GM18870 (cell line): ENCODE measurements around the gene MVB12B.

ENCODE experiments used
- ATAC-seq: cut with Tn5 transposase; IDR thresholded peaks from one replicate; pipeline ENCODE4 v1.9.1; 2021; ENCODE audit warnings: moderate library complexity; ENCODE audit not compliant: unreplicated experiment

Gene MVB12B

GRCh38 chr9:126302730-126303129 is 23.9 kb upstream of the MVB12B start:
- ATAC-seq, result no peak

GRCh38 chr9:126303488-126303887 is 23.1 kb upstream of the MVB12B start:
- ATAC-seq, result no peak

DNA sequence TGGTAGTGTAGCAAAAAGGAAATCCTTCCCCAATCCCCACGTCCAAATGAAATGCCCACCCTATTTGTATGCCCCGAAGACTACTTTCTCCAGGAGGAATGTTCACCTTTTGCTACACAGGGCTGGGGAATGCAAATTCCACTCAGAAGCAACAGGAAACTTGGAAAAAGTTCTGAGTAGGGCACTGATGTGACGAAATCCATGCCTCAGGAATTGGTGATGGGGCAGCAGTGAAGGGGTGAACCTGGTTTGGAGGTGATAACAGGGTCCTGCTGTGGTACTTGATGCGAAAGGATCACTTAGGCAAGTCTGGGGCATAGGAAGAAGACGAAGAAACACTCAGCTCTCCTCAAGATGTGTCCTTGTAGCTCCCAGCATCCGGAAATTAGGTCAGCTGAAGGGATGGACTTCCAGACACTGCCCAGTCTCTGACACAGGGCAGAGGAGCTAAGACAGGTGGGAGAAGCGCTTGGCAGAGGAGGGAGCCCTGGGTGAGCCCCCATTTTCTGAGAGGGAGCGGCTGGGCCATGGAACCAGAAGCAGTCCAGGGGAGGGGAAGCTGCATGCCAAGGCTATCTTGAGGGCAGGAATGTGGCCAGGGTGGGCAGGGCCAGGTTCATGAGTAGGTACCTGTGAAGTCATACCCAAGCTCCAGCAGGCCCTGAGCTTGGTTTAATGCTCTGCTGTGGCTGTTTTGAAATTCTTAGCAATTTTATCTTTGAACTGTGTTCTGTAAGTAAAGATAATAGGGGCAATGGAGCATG is 22.2 kb upstream of the MVB12B start:
- no peak for ATAC-seq

GRCh38 chr9:126304971-126305320 is 21.7 kb upstream of the MVB12B start:
- no peak for ATAC-seq

DNA sequence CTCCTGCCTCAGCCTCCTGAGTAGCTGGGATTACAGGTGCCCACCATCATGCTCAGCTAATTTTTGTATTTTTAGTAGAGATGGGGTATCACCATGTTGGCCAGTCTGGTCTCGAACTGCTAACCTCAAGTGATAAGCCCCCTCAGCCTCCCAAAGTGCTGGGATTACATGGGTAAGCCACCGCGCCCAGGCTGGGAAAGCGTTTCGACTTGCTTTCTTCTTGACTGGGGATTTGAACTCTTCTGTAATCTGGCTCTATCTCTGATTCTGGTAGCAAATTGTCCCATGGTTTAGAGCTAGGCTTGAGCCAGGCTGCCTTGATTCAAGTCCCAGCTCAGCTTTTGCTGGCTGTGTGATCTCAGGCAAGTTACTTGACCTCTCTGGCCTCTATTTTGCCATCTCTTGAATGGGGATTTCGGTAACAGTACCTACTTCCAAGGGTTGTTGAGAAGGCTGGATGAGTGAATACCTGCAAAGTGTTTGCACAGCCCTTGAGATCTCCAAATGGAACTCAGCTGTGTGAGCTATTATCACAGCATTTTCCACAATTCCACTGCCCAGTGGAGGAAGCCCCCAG is 20.5 kb upstream of the MVB12B start:
- ATAC-seq, result no peak

DNA sequence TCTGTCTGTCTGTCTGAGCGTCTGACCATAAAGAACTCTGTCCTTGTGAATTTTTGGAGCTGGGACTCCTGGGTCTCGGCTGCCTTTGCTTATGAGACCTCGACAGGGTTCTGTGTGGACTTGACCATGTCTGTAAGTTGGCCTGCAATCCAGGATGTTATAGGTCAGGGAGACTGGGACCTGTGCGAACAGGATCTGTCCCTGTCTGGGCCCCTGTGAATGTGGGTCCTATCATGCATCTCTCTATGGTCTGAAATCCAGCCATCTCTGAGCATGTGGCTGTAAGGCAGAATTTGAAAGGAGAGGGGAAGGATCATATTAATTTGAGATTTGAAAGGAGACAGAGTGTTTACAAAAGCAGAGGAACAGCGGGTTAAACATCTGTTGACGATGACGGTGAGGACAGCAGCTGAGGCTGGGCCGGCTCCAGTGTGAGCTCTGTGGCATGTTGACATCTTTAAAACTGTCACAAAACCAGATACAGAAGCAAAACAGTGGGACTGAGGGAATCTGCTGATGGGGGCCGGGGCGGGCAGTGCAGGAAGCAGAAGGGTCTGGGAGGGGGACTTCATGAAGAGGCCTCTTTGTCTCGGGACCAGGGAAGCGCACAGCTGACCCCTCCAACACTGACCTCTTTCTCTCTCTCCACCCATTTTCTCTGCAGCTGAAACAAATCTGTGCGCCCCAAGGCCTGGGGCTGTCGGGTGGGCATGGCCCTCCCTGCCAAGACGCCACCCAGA is 19.1 kb upstream of the MVB12B start:
- no peak for ATAC-seq

DNA sequence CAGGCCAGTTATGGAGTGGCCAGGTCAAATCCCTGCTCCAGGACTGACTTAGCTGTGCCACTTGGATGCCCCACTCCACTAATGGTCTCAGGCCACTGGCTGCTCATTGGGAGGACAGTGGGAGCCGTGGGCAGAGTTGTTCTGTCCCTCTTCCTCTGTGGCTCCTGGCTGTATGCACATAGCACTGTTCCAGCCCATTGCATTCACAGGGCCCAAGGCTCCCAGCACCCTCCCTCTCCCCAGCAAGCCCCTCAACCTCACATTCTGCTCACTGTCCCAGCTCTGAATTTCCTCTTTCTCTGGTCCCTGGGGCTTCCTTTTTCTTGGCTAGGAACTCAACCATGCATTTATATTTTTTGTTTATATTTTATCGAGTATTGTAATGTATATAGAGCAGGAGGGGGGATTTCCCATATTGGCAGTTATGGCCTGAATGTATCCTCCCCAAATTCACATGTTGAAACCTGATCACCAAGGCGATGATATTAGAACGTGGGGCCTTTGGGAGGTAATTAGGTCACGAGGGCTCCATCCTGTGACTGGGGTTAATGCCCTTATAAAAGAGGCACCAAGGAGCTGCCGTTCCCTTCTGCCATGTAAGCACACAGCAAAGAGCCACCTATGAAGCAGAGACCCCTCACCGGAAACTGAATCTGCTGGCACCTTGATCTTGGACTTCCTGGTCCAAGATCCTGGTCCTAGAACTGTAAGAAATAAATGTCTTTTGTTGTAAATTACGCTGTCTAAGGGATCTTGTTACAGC is 17.0 kb upstream of the MVB12B start:
- no peak for ATAC-seq

DNA sequence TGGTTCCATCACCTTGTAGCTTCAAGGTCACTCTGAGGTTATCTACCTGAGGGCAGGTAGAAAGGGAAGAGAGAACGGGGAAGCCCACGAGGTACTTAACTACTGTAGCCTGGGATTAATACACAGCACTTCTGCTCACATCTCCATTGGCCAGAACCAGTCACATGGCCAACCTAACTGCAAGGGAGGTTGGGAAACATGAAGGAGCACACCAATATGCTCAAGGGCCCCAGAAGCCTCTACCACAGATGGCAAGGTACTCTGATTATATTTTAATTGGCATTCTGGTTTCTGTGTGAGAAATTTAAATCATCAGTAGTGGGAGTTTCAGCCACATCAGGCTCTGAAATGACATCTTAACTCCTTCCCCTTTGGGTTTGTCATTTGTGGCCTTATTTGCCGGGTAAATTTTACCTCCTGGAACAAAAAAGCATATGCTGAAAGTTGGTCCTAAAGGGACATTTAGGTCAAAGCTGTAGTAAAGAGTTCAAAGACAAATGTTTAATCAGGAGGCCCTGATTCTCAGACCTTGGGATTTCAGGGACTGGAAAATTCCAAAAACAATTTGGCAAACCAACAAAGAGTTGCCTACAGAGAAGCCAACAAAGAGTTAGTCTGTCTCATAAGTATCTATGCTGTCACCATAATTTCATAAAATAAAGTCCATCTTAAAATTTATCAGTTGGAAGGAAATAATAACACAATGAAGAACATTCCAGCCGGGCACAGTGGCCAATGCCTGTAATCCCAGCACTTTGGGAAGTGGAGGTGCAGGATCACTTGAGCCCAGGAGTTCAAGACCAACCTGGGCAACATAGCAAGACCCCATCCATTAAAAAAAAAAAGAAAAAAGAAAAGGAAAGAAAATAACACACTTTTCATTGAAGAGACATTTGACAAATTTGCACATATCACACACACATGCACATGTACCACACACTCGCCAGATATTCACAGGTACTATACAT is 13.8 kb upstream of the MVB12B start:
- no peak for ATAC-seq

GRCh38 chr9:126316085-126316655 is 10.5 kb upstream of the MVB12B start:
- no peak for ATAC-seq

DNA sequence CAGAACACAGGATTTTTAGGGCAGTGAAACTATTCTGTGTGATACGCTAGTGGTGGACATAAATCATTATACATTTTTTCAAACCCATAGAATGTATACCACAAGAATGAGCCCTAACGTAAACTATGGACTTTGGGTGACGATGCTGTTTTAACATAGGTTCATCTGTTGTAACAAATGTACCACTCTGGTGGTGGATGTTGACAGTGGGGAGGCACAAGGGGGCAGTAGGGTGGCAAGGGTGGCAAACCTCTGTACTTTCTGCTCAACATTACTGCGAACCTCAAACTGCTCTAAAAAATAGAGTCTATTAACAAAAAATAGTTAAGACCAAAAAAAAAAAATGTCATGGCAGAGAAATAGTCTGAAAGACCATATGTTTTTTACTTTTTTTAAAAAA is 9.1 kb upstream of the MVB12B start:
- ATAC-seq, result no peak

DNA sequence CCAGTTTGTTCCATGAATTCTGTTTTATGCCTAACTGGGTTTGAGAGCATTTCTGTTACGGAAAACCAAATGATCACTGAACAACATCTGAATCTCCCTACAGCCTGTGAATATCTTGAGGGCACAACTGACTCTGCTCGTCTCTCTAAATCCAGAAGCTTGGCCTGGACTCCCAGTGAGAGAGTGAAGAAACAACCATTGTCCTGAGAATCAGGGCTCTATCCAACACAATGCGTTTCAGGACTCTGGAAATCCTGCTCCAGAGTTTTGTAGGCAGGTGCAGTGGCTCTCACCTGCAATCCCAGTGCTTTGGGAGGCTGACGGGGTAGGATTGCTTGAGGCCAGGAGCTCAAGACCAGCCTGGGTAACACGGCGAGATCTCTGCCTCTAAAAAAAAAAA is 7.8 kb upstream of the MVB12B start:
- ATAC-seq, result no peak

- no peak for ATAC-seq
These were observed 7.0 kb upstream of the MVB12B start for GRCh38 chr9:126319671-126320070.

- no peak for ATAC-seq
These were observed 6.3 kb upstream of the MVB12B start for GRCh38 chr9:126320158-126320922.

DNA sequence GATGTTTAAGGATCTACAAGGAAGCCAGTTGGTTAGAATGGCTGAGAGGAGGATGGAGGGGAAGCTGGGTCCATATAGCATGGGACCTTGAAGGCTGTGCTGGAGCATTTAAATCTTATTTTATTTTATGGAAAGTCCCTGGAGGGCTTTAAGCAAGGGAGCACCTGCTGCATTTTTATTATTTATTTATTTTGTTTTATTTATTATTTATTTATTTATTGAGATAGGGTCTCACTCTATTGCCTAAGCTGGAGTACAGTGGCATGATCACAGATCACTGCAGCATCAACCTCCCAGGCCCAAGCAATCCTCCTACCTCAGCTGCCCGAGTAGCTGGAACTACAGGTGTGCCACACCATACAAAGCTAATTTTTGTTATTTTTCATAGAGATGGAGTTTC is 4.9 kb upstream of the MVB12B start:
- ATAC-seq, result no peak

GRCh38 chr9:126325821-126326220 is 808 bp upstream of the MVB12B start:
- no peak for ATAC-seq

DNA sequence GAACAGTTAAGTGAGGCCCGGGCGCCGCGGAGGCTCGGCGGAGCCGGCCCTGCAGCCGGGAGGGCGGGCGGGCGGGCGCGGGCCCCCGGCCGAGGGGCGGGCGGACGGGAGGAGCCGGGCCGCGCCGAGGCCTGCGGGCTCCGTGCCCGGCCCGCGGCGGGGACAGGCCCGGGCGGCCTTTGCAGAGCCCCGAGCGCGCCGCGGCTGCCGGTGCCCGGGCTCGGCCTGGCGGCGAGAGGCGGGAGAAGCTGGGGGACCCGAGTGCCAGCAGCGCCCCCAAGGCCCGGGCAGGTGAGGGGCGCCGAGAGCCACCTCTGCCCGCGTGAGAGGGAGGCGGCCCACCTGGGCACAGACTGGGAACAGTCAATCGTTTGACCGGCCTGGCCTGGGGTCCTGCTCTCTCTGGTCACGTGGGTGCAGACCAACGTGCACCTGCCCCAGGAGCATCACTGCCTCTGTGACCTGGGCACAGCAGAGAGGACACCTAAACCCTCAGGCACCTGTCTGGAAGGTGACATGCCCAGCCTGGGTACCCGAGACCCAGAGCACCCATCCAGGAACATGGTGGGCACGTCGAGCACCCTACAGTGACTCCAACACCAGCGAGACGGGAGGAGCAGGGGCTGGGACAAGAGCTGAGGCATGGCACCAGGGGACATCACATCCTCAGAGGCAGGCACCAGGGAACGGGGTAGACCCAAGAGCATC is 531 bp downstream of the MVB12B start:
- ATAC-seq, result no peak

GRCh38 chr9:126327714-126328185 is 1.1 kb downstream of the MVB12B start:
- no peak for ATAC-seq

GRCh38 chr9:126328407-126328806 is 1.8 kb downstream of the MVB12B start:
- ATAC-seq, result no peak
